ENCODE results near the gene CAMK2B. TPM values are rescaled to one million over a fixed set of nuclear protein-coding genes. Genes with fewer than 3 reads are reported as not detected.

Gene CAMK2B
- total RNA-seq, 1 donor from 2014 or later = 0.58 TPM

- DNase-seq (no peak), ATAC-seq (ENCODE audit: low read depth) (no peak)
- intact Hi-C loops (cut with micrococcal nuclease) = no loop called here
- CTCF ChIA-PET = no interaction called here
- Mint-ChIP-seq H3K36me3 (ENCODE audit: low read depth) (no peaks in the 10 kb centered on the region), H3K27me3 (peaks cover 11% of the 10 kb centered on the region), H3K27ac (no peak overlapping the region), H3K4me1 (no peaks in the 10 kb centered on the region), H3K4me3 (no peak overlapping the region), H3K9me3 (no peaks in the 10 kb centered on the region)
- POLR2A ChIA-PET = no interaction called here
- TF ChIP-seq, protein P1, sequence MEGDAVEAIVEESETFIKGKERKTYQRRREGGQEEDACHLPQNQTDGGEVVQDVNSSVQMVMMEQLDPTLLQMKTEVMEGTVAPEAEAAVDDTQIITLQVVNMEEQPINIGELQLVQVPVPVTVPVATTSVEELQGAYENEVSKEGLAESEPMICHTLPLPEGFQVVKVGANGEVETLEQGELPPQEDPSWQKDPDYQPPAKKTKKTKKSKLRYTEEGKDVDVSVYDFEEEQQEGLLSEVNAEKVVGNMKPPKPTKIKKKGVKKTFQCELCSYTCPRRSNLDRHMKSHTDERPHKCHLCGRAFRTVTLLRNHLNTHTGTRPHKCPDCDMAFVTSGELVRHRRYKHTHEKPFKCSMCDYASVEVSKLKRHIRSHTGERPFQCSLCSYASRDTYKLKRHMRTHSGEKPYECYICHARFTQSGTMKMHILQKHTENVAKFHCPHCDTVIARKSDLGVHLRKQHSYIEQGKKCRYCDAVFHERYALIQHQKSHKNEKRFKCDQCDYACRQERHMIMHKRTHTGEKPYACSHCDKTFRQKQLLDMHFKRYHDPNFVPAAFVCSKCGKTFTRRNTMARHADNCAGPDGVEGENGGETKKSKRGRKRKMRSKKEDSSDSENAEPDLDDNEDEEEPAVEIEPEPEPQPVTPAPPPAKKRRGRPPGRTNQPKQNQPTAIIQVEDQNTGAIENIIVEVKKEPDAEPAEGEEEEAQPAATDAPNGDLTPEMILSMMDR (IDR thresholded peaks at IDR 0.05) = no peak
These were observed 141.1 kb downstream of the CAMK2B start for GRCh38 chr7:44184206-44184872.

GRCh38 chr7:44183386-44183785 is 142.0 kb downstream of the CAMK2B start:
- intact Hi-C loops (cut with micrococcal nuclease) = loop anchor here (2.0 kb wide), 1 partner anchor 15 kb away; no protein-coding TSS in a partner anchor

GRCh38 chr7:44182827-44183226 is 142.6 kb downstream of the CAMK2B start:
- CTCF ChIA-PET = no interaction called here
- Mint-ChIP-seq H3K9me3 (no peaks in the 10 kb centered on the region), H3K36me3 (ENCODE audit: low read depth) (no peaks in the 10 kb centered on the region), H3K27ac (no peak overlapping the region), H3K27me3 (peaks cover 13% of the 10 kb centered on the region), H3K4me1 (no peaks in the 10 kb centered on the region), H3K4me3 (no peak overlapping the region)
- DNase-seq (no peak), ATAC-seq (ENCODE audit: low read depth) (no peak)
- TF ChIP-seq, protein P1 (IDR thresholded peaks at IDR 0.05) = no peak
- intact Hi-C loops (cut with micrococcal nuclease) = loop anchor here (2.0 kb wide), 1 partner anchor 14 kb away; no protein-coding TSS in a partner anchor
- POLR2A ChIA-PET = no interaction called here

More at GRCh38 chr7:44183386-44183785, 142.0 kb downstream of the CAMK2B start:
- Mint-ChIP-seq H3K4me1 (no peaks in the 10 kb centered on the region), H3K4me3 (no peak overlapping the region), H3K27ac (no peak overlapping the region), H3K36me3 (ENCODE audit: low read depth) (no peaks in the 10 kb centered on the region), H3K9me3 (no peaks in the 10 kb centered on the region), H3K27me3 (peaks cover 11% of the 10 kb centered on the region)
- POLR2A ChIA-PET = no interaction called here
- TF ChIP-seq, protein P1 (IDR thresholded peaks at IDR 0.05) = no peak
- no peak for DNase-seq
- no peak for ATAC-seq (ENCODE audit: low read depth)
- CTCF ChIA-PET = no interaction called here

- Mint-ChIP-seq H3K4me1 (no peaks in the 10 kb centered on the region), H3K9me3 (no peaks in the 10 kb centered on the region), H3K4me3 (no peak overlapping the region), H3K36me3 (ENCODE audit: low read depth) (no peaks in the 10 kb centered on the region), H3K27me3 (peaks cover 13% of the 10 kb centered on the region), H3K27ac (no peak overlapping the region)
- DNase-seq = no peak
- CTCF ChIA-PET = no interaction called here
- intact Hi-C loops (cut with micrococcal nuclease) = no loop called here
- ATAC-seq (ENCODE audit: low read depth) = no peak
- POLR2A ChIA-PET = no interaction called here
- TF ChIP-seq, protein P1 (IDR thresholded peaks at IDR 0.05) = no peak
These were observed 144.8 kb downstream of the CAMK2B start for GRCh38 chr7:44180631-44181030.

- H3K4me3 Mint-ChIP-seq = no peak overlapping the region
- CTCF ChIA-PET = no interaction called here
- H3K36me3 Mint-ChIP-seq (ENCODE audit: low read depth) = no peaks in the 10 kb centered on the region
- no peaks in the 10 kb centered on the region for H3K9me3 Mint-ChIP-seq
- intact Hi-C loops (cut with micrococcal nuclease) = no loop called here
- no peak for DNase-seq
- no peaks in the 10 kb centered on the region for H3K4me1 Mint-ChIP-seq
- no peak overlapping the region for H3K27ac Mint-ChIP-seq
- peaks cover 13% of the 10 kb centered on the region for H3K27me3 Mint-ChIP-seq
- POLR2A ChIA-PET = no interaction called here
- TF ChIP-seq, protein P1 (IDR thresholded peaks at IDR 0.05) = no peak
- ATAC-seq (ENCODE audit: low read depth) = no peak
These were observed 147.7 kb downstream of the CAMK2B start for GRCh38 chr7:44177570-44178131.

Measured in activated B cell treated with CpG ODN at 0.5 μM for 24 hours (primary cell).